WTC11 (cell line): ENCODE results near the gene NT5DC1. TPM values are rescaled to one million over a fixed set of nuclear protein-coding genes. Genes with fewer than 3 reads are reported as not detected.

Experiments
- ATAC-seq: fragments of 200-7000 bp; cut with Tn5 transposase; 2 replicates; pipeline ENCODE4 v1.10.0; 2021; ENCODE audit warnings: mild to moderate bottlenecking, moderate library complexity
- CTCF ChIA-PET: fragments of 300-600 bp; sonication (Branson Sonifier 250); formaldehyde crosslinking; loops from one replicate; lab custom pipeline; 2021; ENCODE audit warnings: antibody characterized with exemption; lab: Charles Lee
- POLR2A ChIA-PET: fragments of 350-600 bp; sonication (Branson Sonifier 250); formaldehyde crosslinking; loops from one replicate; lab custom pipeline; 2021; ENCODE audit warnings: antibody characterized with exemption; lab: Charles Lee
- DNase-seq: peaks from one replicate; pipeline ENCODE4 v3.0.0; 2021; ENCODE audit warnings: low spot score
- H3K27ac Mint-ChIP-seq: 2 replicates; pipeline ENCODE4 v1.8.0; 2021; ENCODE audit warnings: mixed read lengths
- H3K27me3 Mint-ChIP-seq: 2 replicates; pipeline ENCODE4 v1.8.0; 2021; ENCODE audit warnings: low read depth, mild to moderate bottlenecking, moderate library complexity, mixed read lengths
- H3K36me3 Mint-ChIP-seq: 2 replicates; pipeline ENCODE4 v1.8.0; 2021; ENCODE audit warnings: mixed read lengths
- H3K4me1 Mint-ChIP-seq: 2 replicates; pipeline ENCODE4 v1.8.0; 2022; ENCODE audit warnings: mixed read lengths
- H3K4me3 Mint-ChIP-seq: 2 replicates; pipeline ENCODE4 v1.8.0; 2021; ENCODE audit warnings: mild to moderate bottlenecking, moderate library complexity, mixed read lengths
- H3K9me3 Mint-ChIP-seq: 2 replicates; pipeline ENCODE4 v1.8.0; 2021; ENCODE audit warnings: mixed read lengths
- CREB1 ChIP-seq: sonication (generic); formaldehyde crosslinking; IDR thresholded peaks from 2 replicates; pipeline ENCODE4 v1.8.0; 2023; ENCODE audit warnings: mild to moderate bottlenecking, missing genetic modification reagents
- ELF4 ChIP-seq: sonication (generic); formaldehyde crosslinking; IDR thresholded peaks from 2 replicates; pipeline ENCODE4 v1.8.1; 2022; ENCODE audit warnings: low read depth, mild to moderate bottlenecking, moderate library complexity, missing genetic modification reagents
- FOXJ3 ChIP-seq: sonication (generic); formaldehyde crosslinking; IDR thresholded peaks from 2 replicates; pipeline ENCODE4 v1.9.0; 2021; ENCODE audit warnings: missing genetic modification reagents, mild to moderate bottlenecking, borderline replicate concordance
- FOXP1 ChIP-seq: sonication (generic); formaldehyde crosslinking; IDR thresholded peaks from 2 replicates; pipeline ENCODE4 v1.8.0; 2022; ENCODE audit warnings: missing genetic modification reagents, mild to moderate bottlenecking, moderate library complexity, borderline replicate concordance
- MYBL2 ChIP-seq: sonication (generic); formaldehyde crosslinking; IDR thresholded peaks from 2 replicates; pipeline ENCODE4 v1.8.1; 2023; ENCODE audit warnings: mild to moderate bottlenecking, moderate library complexity, missing genetic modification reagents
- NR2C2 ChIP-seq: sonication (generic); formaldehyde crosslinking; IDR thresholded peaks from 2 replicates; pipeline ENCODE4 v1.8.0; 2022; ENCODE audit warnings: mild to moderate bottlenecking, missing genetic modification reagents
- PRRX2 ChIP-seq: fragments of 250-450 bp; sonication (Bioruptor Pico); IDR thresholded peaks from 2 replicates; pipeline ENCODE4 v1.8.0; 2021; ENCODE audit warnings: mild to moderate bottlenecking
- RORB ChIP-seq: fragments of 250-450 bp; sonication (Bioruptor Pico); IDR thresholded peaks from 2 replicates; pipeline ENCODE4 v1.9.0; 2021; ENCODE audit warnings: mild to moderate bottlenecking
- ZBTB21 ChIP-seq: sonication (generic); formaldehyde crosslinking; IDR thresholded peaks from 2 replicates; pipeline ENCODE4 v1.8.1; 2023; ENCODE audit warnings: mild to moderate bottlenecking, missing genetic modification reagents, borderline replicate concordance
- ZNF121 ChIP-seq: sonication (generic); formaldehyde crosslinking; IDR thresholded peaks from 2 replicates; pipeline ENCODE4 v1.8.0; 2023; ENCODE audit warnings: missing genetic modification reagents
- ZNF232 ChIP-seq: sonication (generic); formaldehyde crosslinking; IDR thresholded peaks from 2 replicates; pipeline ENCODE4 v1.8.0; 2022; ENCODE audit warnings: mild to moderate bottlenecking, missing genetic modification reagents
- ZNF317 ChIP-seq: sonication (generic); formaldehyde crosslinking; IDR thresholded peaks from 2 replicates; pipeline ENCODE4 v1.8.1; 2023; ENCODE audit warnings: low read depth, mild to moderate bottlenecking, moderate library complexity, missing genetic modification reagents, borderline replicate concordance
- total RNA-seq: library from RNA; stranded (reverse); gene quantifications from 3 replicates; pipeline ENCODE4 v1.2.3, GENCODE V29; 2021
- TF ChIP-seq, protein P1 (sequence below): sonication (generic); formaldehyde crosslinking; IDR thresholded peaks from 2 replicates; pipeline ENCODE4 v1.8.1; 2022; ENCODE audit warnings: low read depth, mild to moderate bottlenecking, moderate library complexity, missing genetic modification reagents, borderline replicate concordance
- TF ChIP-seq, protein P2 (sequence below): sonication (generic); formaldehyde crosslinking; IDR thresholded peaks from 2 replicates; pipeline ENCODE4 v1.8.1; 2022; ENCODE audit warnings: low read depth, missing genetic modification reagents, borderline replicate concordance
- TF ChIP-seq, protein P3 (sequence below): sonication (generic); formaldehyde crosslinking; IDR thresholded peaks from 2 replicates; pipeline ENCODE4 v1.8.1; 2022; ENCODE audit warnings: mild to moderate bottlenecking, moderate library complexity, missing genetic modification reagents
- TF ChIP-seq, protein P4 (sequence below): sonication (generic); formaldehyde crosslinking; IDR thresholded peaks from 2 replicates; pipeline ENCODE4 v1.8.0; 2022; ENCODE audit warnings: mild to moderate bottlenecking, missing genetic modification reagents
- TF ChIP-seq, protein P5 (sequence below): sonication (generic); formaldehyde crosslinking; IDR thresholded peaks from 2 replicates; pipeline ENCODE4 v1.8.0; 2022; ENCODE audit warnings: mild to moderate bottlenecking, missing genetic modification reagents
- TF ChIP-seq, protein P6 (sequence below): fragments of 200-600 bp; IDR thresholded peaks from 2 replicates; pipeline ENCODE4 v1.8.0; 2022; ENCODE audit warnings: antibody characterized with exemption
- TF ChIP-seq, protein P7 (sequence below): sonication (generic); formaldehyde crosslinking; IDR thresholded peaks from 2 replicates; pipeline ENCODE4 v1.8.1; 2023; ENCODE audit warnings: mild to moderate bottlenecking, missing genetic modification reagents, moderate library complexity
- TF ChIP-seq, protein P8 (sequence below): sonication (generic); formaldehyde crosslinking; conservative IDR thresholded peaks from 2 replicates; pipeline ENCODE4 v1.8.1; 2022; ENCODE audit warnings: mild to moderate bottlenecking, missing genetic modification reagents
- TF ChIP-seq, protein P9 (sequence below): sonication (generic); formaldehyde crosslinking; IDR thresholded peaks from 2 replicates; pipeline ENCODE4 v1.8.1; 2022; ENCODE audit warnings: missing genetic modification reagents, borderline replicate concordance
- TF ChIP-seq, protein P10 (sequence below): sonication (generic); formaldehyde crosslinking; IDR thresholded peaks from 2 replicates; pipeline ENCODE4 v1.8.0; 2022; ENCODE audit warnings: mild to moderate bottlenecking, missing genetic modification reagents
- TF ChIP-seq, protein P11 (sequence below): fragments of 250-450 bp; sonication (Bioruptor Pico); IDR thresholded peaks from 2 replicates; pipeline ENCODE4 v1.9.0; 2021; ENCODE audit warnings: mild to moderate bottlenecking

The NT5DC1 gene
- total RNA-seq, 1 experiment from 2014 or later: 67.9 TPM

DNA sequence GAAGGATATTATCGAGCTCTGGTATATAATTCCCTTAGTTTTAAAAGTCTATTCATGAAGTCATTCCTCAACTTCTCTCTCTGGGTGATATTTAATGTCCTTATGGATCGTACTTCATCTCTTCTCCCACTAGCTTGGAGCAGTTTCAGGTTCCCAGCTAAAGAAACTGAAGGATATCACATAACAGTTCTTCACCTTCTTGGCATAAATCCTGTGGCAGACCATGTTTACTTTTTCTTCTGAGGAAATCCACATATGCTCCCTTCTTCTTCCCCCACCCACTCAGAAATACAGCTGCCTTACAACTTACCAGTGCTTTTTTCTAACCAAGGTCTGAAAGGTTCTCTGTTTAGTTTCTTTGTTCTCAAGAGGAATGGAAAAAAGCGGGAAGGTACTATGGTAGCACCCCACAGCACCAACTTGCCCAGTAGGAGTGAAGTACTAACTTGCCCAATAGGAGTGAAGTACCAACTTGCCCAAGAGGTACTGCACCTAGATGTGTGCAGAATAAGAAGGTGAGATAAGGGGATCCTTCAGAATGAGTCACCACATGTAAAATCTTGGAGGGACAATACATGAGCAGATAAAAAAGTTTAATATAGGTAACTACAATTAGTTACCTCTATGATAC, 100.1 kb downstream of the NT5DC1 start (continued):
- TF ChIP-seq, protein P1, sequence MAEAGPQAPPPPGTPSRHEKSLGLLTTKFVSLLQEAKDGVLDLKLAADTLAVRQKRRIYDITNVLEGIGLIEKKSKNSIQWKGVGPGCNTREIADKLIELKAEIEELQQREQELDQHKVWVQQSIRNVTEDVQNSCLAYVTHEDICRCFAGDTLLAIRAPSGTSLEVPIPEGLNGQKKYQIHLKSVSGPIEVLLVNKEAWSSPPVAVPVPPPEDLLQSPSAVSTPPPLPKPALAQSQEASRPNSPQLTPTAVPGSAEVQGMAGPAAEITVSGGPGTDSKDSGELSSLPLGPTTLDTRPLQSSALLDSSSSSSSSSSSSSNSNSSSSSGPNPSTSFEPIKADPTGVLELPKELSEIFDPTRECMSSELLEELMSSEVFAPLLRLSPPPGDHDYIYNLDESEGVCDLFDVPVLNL (CRISPR knock-in tag): no peak
- TF ChIP-seq, protein P2, sequence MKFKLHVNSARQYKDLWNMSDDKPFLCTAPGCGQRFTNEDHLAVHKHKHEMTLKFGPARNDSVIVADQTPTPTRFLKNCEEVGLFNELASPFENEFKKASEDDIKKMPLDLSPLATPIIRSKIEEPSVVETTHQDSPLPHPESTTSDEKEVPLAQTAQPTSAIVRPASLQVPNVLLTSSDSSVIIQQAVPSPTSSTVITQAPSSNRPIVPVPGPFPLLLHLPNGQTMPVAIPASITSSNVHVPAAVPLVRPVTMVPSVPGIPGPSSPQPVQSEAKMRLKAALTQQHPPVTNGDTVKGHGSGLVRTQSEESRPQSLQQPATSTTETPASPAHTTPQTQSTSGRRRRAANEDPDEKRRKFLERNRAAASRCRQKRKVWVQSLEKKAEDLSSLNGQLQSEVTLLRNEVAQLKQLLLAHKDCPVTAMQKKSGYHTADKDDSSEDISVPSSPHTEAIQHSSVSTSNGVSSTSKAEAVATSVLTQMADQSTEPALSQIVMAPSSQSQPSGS (CRISPR knock-in tag): no peak
- TF ChIP-seq, protein P3, sequence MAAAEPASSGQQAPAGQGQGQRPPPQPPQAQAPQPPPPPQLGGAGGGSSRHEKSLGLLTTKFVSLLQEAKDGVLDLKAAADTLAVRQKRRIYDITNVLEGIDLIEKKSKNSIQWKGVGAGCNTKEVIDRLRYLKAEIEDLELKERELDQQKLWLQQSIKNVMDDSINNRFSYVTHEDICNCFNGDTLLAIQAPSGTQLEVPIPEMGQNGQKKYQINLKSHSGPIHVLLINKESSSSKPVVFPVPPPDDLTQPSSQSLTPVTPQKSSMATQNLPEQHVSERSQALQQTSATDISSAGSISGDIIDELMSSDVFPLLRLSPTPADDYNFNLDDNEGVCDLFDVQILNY: no peak
- TF ChIP-seq, protein P4, sequence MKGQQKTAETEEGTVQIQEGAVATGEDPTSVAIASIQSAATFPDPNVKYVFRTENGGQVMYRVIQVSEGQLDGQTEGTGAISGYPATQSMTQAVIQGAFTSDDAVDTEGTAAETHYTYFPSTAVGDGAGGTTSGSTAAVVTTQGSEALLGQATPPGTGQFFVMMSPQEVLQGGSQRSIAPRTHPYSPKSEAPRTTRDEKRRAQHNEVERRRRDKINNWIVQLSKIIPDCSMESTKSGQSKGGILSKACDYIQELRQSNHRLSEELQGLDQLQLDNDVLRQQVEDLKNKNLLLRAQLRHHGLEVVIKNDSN: no peak

DNA sequence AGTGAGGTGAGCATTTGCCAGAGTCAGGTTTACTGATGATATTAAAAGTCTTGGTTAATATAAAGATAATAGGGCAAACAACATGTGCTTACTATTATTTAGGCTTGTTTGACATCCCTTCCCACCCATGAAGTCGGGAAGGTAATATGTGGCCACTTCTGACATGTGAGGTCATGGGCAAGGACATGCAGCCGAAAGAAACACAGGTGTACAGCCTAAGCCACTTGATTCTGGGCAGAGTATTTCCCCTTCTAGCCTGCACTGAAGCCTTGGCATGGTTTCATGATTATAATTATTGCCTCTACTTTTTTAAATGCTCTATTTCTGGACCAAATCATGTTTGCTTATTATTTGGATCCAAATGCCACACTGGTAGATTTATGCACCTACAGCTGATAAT, 100.9 kb downstream of the NT5DC1 start:
- Mint-ChIP-seq H3K27ac (no peak overlapping the region), H3K27me3 (no peaks in the 10 kb centered on the region)
- ATAC-seq: no peak
- TF ChIP-seq ZBTB21 (CRISPR knock-in tag): no peak
- TF ChIP-seq FOXP1 (CRISPR knock-in tag): no peak
- TF ChIP-seq ZNF232 (CRISPR knock-in tag): no peak
- no peak for TF ChIP-seq RORB (CRISPR knock-in tag)
- no peak for TF ChIP-seq ZNF317 (CRISPR knock-in tag)
- no peak for TF ChIP-seq NR2C2 (CRISPR knock-in tag)
- TF ChIP-seq, protein P5, sequence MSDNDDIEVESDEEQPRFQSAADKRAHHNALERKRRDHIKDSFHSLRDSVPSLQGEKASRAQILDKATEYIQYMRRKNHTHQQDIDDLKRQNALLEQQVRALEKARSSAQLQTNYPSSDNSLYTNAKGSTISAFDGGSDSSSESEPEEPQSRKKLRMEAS: no peak
- TF ChIP-seq, protein P6, sequence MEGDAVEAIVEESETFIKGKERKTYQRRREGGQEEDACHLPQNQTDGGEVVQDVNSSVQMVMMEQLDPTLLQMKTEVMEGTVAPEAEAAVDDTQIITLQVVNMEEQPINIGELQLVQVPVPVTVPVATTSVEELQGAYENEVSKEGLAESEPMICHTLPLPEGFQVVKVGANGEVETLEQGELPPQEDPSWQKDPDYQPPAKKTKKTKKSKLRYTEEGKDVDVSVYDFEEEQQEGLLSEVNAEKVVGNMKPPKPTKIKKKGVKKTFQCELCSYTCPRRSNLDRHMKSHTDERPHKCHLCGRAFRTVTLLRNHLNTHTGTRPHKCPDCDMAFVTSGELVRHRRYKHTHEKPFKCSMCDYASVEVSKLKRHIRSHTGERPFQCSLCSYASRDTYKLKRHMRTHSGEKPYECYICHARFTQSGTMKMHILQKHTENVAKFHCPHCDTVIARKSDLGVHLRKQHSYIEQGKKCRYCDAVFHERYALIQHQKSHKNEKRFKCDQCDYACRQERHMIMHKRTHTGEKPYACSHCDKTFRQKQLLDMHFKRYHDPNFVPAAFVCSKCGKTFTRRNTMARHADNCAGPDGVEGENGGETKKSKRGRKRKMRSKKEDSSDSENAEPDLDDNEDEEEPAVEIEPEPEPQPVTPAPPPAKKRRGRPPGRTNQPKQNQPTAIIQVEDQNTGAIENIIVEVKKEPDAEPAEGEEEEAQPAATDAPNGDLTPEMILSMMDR: no peak
- TF ChIP-seq CREB1 (CRISPR knock-in tag): no peak
- no peak for TF ChIP-seq FOXJ3 (CRISPR knock-in tag)
- TF ChIP-seq, protein P7, sequence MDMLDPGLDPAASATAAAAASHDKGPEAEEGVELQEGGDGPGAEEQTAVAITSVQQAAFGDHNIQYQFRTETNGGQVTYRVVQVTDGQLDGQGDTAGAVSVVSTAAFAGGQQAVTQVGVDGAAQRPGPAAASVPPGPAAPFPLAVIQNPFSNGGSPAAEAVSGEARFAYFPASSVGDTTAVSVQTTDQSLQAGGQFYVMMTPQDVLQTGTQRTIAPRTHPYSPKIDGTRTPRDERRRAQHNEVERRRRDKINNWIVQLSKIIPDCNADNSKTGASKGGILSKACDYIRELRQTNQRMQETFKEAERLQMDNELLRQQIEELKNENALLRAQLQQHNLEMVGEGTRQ (CRISPR knock-in tag): no peak
- TF ChIP-seq, protein P8, sequence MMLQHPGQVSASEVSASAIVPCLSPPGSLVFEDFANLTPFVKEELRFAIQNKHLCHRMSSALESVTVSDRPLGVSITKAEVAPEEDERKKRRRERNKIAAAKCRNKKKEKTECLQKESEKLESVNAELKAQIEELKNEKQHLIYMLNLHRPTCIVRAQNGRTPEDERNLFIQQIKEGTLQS: no peak
- TF ChIP-seq ZNF121 (CRISPR knock-in tag): no peak
- TF ChIP-seq, protein P9, sequence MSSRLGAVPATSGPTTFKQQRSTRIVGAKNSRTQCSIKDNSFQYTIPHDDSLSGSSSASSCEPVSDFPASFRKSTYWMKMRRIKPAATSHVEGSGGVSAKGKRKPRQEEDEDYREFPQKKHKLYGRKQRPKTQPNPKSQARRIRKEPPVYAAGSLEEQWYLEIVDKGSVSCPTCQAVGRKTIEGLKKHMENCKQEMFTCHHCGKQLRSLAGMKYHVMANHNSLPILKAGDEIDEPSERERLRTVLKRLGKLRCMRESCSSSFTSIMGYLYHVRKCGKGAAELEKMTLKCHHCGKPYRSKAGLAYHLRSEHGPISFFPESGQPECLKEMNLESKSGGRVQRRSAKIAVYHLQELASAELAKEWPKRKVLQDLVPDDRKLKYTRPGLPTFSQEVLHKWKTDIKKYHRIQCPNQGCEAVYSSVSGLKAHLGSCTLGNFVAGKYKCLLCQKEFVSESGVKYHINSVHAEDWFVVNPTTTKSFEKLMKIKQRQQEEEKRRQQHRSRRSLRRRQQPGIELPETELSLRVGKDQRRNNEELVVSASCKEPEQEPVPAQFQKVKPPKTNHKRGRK (CRISPR knock-in tag): no peak
- no peak for TF ChIP-seq MYBL2 (CRISPR knock-in tag)
- TF ChIP-seq, protein P10, sequence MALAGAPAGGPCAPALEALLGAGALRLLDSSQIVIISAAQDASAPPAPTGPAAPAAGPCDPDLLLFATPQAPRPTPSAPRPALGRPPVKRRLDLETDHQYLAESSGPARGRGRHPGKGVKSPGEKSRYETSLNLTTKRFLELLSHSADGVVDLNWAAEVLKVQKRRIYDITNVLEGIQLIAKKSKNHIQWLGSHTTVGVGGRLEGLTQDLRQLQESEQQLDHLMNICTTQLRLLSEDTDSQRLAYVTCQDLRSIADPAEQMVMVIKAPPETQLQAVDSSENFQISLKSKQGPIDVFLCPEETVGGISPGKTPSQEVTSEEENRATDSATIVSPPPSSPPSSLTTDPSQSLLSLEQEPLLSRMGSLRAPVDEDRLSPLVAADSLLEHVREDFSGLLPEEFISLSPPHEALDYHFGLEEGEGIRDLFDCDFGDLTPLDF (CRISPR knock-in tag): no peak
- no peak for TF ChIP-seq PRRX2 (CRISPR knock-in tag)
- TF ChIP-seq, protein P11, sequence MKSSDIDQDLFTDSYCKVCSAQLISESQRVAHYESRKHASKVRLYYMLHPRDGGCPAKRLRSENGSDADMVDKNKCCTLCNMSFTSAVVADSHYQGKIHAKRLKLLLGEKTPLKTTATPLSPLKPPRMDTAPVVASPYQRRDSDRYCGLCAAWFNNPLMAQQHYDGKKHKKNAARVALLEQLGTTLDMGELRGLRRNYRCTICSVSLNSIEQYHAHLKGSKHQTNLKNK (CRISPR knock-in tag): no peak
- no peak for TF ChIP-seq ELF4 (CRISPR knock-in tag)
- TF ChIP-seq, all 79 proteins: peak for 0
- H3K4me1 Mint-ChIP-seq: no peaks in the 10 kb centered on the region
- DNase-seq: no peak
- H3K4me3 Mint-ChIP-seq: no peak overlapping the region
- POLR2A ChIA-PET: no interaction called here
- CTCF ChIA-PET: no interaction called here
- H3K9me3 Mint-ChIP-seq: no peaks in the 10 kb centered on the region
- H3K36me3 Mint-ChIP-seq: no peaks in the 10 kb centered on the region
